ENCODE results near the gene ZNF280A. TPM values are rescaled to one million over a fixed set of nuclear protein-coding genes. Genes with fewer than 3 reads are reported as not detected.
"Not testable (repeated sequence)": the region's sequence is repeated elsewhere in the genome, so short reads cannot be mapped to it uniquely, and the experiment has no call there.

Gene ZNF280A
- total RNA-seq, 2 donors from 2014 or later: not detected

DNA sequence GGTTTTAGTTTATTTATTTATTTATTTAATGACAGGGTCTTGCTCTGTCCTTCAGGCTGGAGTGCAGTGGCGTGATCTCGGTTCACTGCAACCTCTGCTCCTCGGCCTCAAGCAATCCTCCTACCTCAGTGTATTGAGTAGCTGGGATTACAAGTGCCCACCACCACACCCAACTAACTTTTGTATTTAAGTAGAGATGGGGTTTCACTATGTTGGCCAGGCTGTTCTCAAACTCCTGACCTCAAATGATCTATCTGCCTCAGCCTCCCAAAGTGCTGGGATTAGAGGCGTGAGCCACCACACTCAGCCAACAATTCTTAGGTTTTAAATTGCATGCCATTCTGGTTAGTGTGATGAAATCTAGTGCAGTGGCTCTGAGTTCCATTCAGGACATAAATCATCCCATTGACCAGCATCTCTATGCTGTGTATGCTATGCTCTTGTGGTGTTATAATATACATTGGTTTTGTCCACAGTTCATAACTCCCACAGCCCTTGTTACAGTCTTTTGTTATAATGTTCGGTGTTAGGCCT, 40.0 kb downstream of the ZNF280A start:
- Mint-ChIP-seq H3K9me3 (no peaks in the 10 kb centered on the region), H3K4me1 (no peaks in the 10 kb centered on the region)
- no peak for ATAC-seq (replicated peaks)

GRCh38 chr22:22479116-22479515, 41.0 kb downstream of the ZNF280A start:
- no peak overlapping the region for H3K27ac Mint-ChIP-seq

More for the DNA sequence above, 40.0 kb downstream of the ZNF280A start:
- no peaks in the 10 kb centered on the region for H3K36me3 Mint-ChIP-seq (ENCODE audit: low read depth)
- no peak overlapping the region for H3K4me3 Mint-ChIP-seq
- no peaks in the 10 kb centered on the region for H3K27me3 Mint-ChIP-seq
- no peak overlapping the region for H3K27ac Mint-ChIP-seq

GRCh38 chr22:22478470-22478869, 41.6 kb downstream of the ZNF280A start:
- H3K36me3 Mint-ChIP-seq (ENCODE audit: low read depth): no peaks in the 10 kb centered on the region
- H3K27ac Mint-ChIP-seq: no peak overlapping the region
- no peaks in the 10 kb centered on the region for H3K9me3 Mint-ChIP-seq
- H3K27me3 Mint-ChIP-seq: no peaks in the 10 kb centered on the region
- ATAC-seq (replicated peaks): no peak
- H3K4me3 Mint-ChIP-seq: no peak overlapping the region
- no peaks in the 10 kb centered on the region for H3K4me1 Mint-ChIP-seq

More at GRCh38 chr22:22479116-22479515, 41.0 kb downstream of the ZNF280A start:
- H3K4me3 Mint-ChIP-seq: no peak overlapping the region
- no peaks in the 10 kb centered on the region for H3K27me3 Mint-ChIP-seq
- ATAC-seq (replicated peaks): no peak
- H3K4me1 Mint-ChIP-seq: no peaks in the 10 kb centered on the region
- H3K9me3 Mint-ChIP-seq: no peaks in the 10 kb centered on the region
- H3K36me3 Mint-ChIP-seq (ENCODE audit: low read depth): no peaks in the 10 kb centered on the region

DNA sequence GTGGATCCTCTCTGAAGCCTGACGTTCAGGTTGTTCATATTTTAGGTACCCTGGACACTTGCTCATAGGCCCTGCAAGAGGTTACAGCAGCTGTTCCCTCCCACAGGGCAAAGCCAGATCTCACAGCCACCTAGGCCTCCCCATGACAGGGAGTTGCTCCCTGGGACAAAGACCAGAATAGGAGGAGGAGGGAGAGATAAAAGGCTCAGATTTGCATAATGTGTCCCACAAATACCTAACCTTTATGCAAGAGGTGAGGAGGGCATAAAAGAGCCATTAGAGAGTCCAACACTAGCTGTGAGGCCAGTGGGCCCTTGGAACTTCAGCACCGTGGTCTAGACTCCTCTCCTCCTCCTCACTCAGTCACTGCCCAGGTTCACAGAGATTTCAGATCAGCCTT, 45.3 kb downstream of the ZNF280A start:
- Mint-ChIP-seq H3K4me1 (no peaks in the 10 kb centered on the region), H3K9me3 (peaks cover 2% of the 10 kb centered on the region)

DNA sequence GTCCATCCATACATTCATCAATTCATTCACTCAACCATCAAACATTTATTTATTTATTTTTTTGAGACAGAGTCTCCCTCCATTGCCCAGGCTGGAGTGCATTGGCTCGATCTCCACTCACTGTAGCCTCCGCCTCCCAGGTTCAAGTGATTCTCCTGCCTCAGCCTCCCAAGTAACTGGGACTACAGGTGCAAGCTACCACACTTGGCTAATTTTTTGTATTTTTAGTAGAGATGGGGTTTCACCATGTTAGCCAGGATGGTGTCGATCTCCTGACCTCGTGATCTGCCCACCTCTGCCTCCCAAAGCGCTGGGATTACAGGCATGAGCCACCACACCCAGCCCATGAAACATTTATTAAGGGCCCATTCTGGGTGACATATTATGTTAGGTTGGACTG, 49.0 kb downstream of the ZNF280A start:
- H3K27me3 Mint-ChIP-seq: peaks cover 18% of the 10 kb centered on the region
- H3K27ac Mint-ChIP-seq; H3K4me1 Mint-ChIP-seq; H3K36me3 Mint-ChIP-seq (ENCODE audit: low read depth); H3K4me3 Mint-ChIP-seq; H3K9me3 Mint-ChIP-seq; ATAC-seq (replicated peaks): not testable (repeated sequence)

More for the DNA sequence above, 45.3 kb downstream of the ZNF280A start:
- H3K36me3 Mint-ChIP-seq (ENCODE audit: low read depth): no peaks in the 10 kb centered on the region
- H3K4me3 Mint-ChIP-seq: no peak overlapping the region
- peaks cover 6% of the 10 kb centered on the region for H3K27me3 Mint-ChIP-seq
- ATAC-seq (replicated peaks): no peak
- no peak overlapping the region for H3K27ac Mint-ChIP-seq

GRCh38 chr22:22469527-22469926, 50.5 kb downstream of the ZNF280A start:
- Mint-ChIP-seq H3K36me3 (ENCODE audit: low read depth) (no peaks in the 10 kb centered on the region), H3K4me3 (no peak overlapping the region), H3K9me3 (peaks cover 10% of the 10 kb centered on the region), H3K27ac (no peak overlapping the region), H3K4me1 (no peaks in the 10 kb centered on the region), H3K27me3 (peaks cover 28% of the 10 kb centered on the region)
- no peak for ATAC-seq (replicated peaks)

GRCh38 chr22:22468794-22469469, 51.1 kb downstream of the ZNF280A start:
- H3K36me3 Mint-ChIP-seq (ENCODE audit: low read depth); H3K9me3 Mint-ChIP-seq; H3K4me1 Mint-ChIP-seq; H3K27ac Mint-ChIP-seq; ATAC-seq (replicated peaks); H3K4me3 Mint-ChIP-seq: not testable (repeated sequence)
- H3K27me3 Mint-ChIP-seq: peaks cover 31% of the 10 kb centered on the region

DNA sequence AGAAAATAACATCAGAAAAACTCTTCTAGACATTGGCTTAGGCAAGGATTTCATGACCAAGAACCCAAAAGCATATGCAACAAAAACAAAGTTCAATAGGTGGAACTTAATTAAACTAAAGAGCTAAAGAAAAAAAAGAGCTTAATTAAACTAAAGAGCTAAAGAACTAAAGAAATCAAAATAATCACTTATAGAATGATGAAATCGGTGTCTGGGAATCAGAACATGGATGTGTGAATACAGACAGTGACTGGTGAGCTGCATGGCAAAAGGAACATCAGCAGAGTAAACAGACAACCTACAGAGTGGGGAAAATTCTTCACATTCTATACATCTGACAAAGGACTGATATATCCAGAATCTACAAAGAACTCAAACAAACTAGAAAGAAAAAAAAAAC, 53.0 kb downstream of the ZNF280A start:
- Mint-ChIP-seq H3K27ac (no peak overlapping the region), H3K4me3 (no peak overlapping the region), H3K4me1 (no peaks in the 10 kb centered on the region), H3K9me3 (peaks cover 10% of the 10 kb centered on the region), H3K27me3 (peaks cover 45% of the 10 kb centered on the region), H3K36me3 (ENCODE audit: low read depth) (no peaks in the 10 kb centered on the region)
- no peak for ATAC-seq (replicated peaks)

DNA sequence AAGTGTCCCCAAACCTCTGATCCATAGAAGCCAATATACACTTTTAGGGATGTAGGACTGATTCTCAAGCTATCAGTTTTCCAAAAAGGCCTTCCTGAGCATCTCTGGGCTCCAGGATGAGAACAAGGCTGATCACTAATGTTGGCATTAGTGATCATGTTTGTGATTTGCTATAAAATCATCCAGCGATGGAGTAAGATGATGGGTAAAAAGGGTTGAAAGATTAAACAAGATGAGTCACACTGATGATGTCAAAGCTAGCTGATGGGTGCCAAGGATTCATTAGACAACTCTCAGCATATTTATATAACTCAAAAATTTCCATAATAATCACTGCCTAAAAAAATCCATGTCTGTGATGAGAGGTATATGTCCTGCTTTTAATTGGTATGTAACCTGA, 54.3 kb downstream of the ZNF280A start:
- Mint-ChIP-seq H3K27ac (no peak overlapping the region), H3K27me3 (peaks cover 50% of the 10 kb centered on the region), H3K36me3 (ENCODE audit: low read depth) (no peaks in the 10 kb centered on the region), H3K4me3 (no peak overlapping the region), H3K4me1 (no peaks in the 10 kb centered on the region), H3K9me3 (peaks cover 10% of the 10 kb centered on the region)
- no peak for ATAC-seq (replicated peaks)

- Mint-ChIP-seq H3K9me3 (peaks cover 10% of the 10 kb centered on the region), H3K36me3 (ENCODE audit: low read depth) (no peaks in the 10 kb centered on the region), H3K27ac (no peak overlapping the region), H3K27me3 (peaks cover 53% of the 10 kb centered on the region), H3K4me3 (no peak overlapping the region), H3K4me1 (no peaks in the 10 kb centered on the region)
- ATAC-seq (replicated peaks): no peak
These were observed 54.9 kb downstream of the ZNF280A start for GRCh38 chr22:22465094-22465602.

DNA sequence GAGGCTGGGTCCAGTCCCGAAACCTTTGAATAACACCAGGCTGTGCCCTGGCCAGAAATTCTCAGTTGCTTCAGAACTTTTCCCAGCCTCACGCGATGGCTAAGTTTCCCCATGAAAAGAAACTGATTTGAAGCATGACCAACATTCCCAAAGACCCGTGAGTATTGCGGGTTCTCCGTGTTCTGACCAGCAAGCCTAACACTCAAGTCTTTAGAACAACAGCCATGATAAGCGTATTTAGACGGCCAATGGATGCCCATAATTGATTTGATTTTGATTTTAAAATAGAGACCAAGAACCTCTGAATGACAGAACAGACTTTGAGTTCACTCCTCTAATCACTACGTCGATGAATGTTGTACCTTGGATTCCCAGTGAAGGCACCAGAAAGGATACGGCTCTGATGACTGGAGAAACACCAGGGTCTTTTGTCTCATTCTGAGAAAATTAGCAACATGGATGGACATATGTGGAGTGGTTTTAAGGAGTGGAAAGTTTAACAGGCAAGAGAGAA, 55.5 kb downstream of the ZNF280A start:
- no peak for ATAC-seq (replicated peaks)
- no peak overlapping the region for H3K4me3 Mint-ChIP-seq

GRCh38 chr22:22463855-22464540, 56.1 kb downstream of the ZNF280A start:
- no peaks in the 10 kb centered on the region for H3K4me1 Mint-ChIP-seq
- H3K9me3 Mint-ChIP-seq: peaks cover 9% of the 10 kb centered on the region
- ATAC-seq (replicated peaks): peak; percentile 47
- no peaks in the 10 kb centered on the region for H3K36me3 Mint-ChIP-seq (ENCODE audit: low read depth)
- peaks cover 48% of the 10 kb centered on the region for H3K27me3 Mint-ChIP-seq
- H3K4me3 Mint-ChIP-seq: no peak overlapping the region
- no peak overlapping the region for H3K27ac Mint-ChIP-seq

More for the DNA sequence above, 55.5 kb downstream of the ZNF280A start:
- Mint-ChIP-seq H3K9me3 (peaks cover 11% of the 10 kb centered on the region), H3K4me1 (no peaks in the 10 kb centered on the region), H3K27me3 (peaks cover 49% of the 10 kb centered on the region), H3K36me3 (ENCODE audit: low read depth) (no peaks in the 10 kb centered on the region), H3K27ac (no peak overlapping the region)
